MM.1S (cell line): Measurements from ENCODE around the gene FAM43A.

Experiments used
- CTCF ChIP-seq: fragments of 300-600 bp; sonication (generic); IDR thresholded peaks from 2 replicates; pipeline ENCODE4 v1.5.1; 2016; ENCODE audit warnings: antibody characterized with exemption, low read length, mixed read lengths
- EZH2 ChIP-seq: fragments of 300-600 bp; sonication (generic); optimal IDR thresholded peaks from 2 replicates; pipeline ENCODE3; 2017; ENCODE audit warnings: low read depth, mild to moderate bottlenecking, antibody characterized with exemption, low read length, mixed read lengths

- TF ChIP-seq CTCF: peak; percentile 98
- no peak for TF ChIP-seq EZH2
Measured at GRCh38 chr3:194682694-194683310, 2.9 kb upstream of the FAM43A start.
